ENCODE data around the gene TIGAR. TPM values are rescaled to one million over a fixed set of nuclear protein-coding genes. Genes with fewer than 3 reads are reported as not detected.
A peak's percentile ranks its signal among the peaks of the same experiment; 100 is the strongest.

Gene TIGAR
- total RNA-seq, 1 donor from 2014 or later, result 14.0 TPM

- no peak for DNase-seq (ENCODE audit: low read depth in 2 of 2)
Observed at GRCh38 chr12:4303750-4304149, 17.3 kb upstream of the TIGAR start.

DNA sequence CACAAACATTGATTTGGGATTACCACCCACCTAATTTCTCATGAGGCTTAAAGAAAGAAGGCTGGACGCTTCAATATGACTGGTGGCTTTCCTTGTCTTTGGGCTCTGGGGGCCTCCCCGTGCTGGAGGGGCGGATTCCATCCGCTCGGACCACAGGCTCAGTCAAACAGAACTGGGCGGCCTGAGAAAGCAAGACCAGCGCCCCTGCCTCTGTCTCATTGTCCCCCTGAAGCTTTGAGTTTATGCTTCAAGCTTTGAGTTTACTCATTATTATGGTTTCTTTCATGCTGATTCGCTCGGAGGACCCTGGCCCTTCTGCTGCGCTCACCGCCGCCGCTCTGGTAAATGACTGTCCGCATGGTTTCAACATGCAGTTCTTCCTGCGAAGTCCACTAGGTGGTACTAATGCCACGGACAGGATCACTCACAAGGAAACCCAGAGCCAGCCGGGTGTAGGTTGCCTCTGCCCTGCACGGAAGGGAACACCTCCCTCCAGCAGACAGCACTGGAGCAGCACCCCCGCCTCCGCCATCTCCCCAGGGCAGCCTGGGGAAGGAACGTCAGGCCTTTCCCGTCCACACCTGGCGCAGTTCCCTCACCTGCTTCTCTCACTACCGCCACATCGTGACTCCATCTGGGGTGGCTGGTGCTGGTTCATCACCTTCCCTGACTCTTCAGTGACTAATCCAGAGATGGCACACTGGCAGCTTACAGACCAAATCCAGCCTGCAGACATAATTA lies 13.2 kb upstream of the TIGAR start:
- peak; percentile 65 to 81 for DNase-seq (ENCODE audit: low read depth in 2 of 2)

- no peak for DNase-seq (ENCODE audit: low read depth in 2 of 2)
Observed at GRCh38 chr12:4308334-4308950, 12.6 kb upstream of the TIGAR start.

GRCh38 chr12:4311776-4312175 lies 9.2 kb upstream of the TIGAR start:
- no peak for DNase-seq (ENCODE audit: low read depth in 2 of 2)

- no peak for DNase-seq (ENCODE audit: low read depth in 2 of 2)
Observed at GRCh38 chr12:4312251-4312650, 8.8 kb upstream of the TIGAR start.

- DNase-seq (ENCODE audit: low read depth in 2 of 2), result no peak
Observed at GRCh38 chr12:4320497-4320852, 538 bp upstream of the TIGAR start.

DNA sequence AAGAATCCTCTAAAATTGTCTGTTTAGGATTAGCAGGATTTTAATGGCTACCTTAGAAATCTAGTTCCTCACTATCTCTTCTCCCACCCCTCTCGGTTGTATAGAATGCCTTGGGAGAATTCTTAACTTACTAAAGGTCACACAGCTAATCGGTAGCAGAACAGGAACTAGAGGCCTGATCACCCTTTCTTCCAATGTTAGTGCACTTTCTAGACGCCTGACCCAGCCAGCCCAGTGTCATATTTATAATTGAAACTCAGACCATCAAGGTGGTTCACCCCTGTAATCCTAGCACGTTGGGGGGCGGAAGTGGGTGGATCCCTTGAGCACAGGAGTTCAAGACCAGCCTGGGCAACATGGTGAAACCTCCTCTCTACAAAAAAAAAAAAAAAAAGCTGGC lies 1.7 kb downstream of the TIGAR start:
- no peak for DNase-seq (ENCODE audit: low read depth in 2 of 2)

GRCh38 chr12:4323396-4323795 lies 2.4 kb downstream of the TIGAR start:
- DNase-seq (ENCODE audit: low read depth in 2 of 2), result no peak

- no peak for DNase-seq (ENCODE audit: low read depth in 2 of 2)
Observed at GRCh38 chr12:4324366-4324765, 3.4 kb downstream of the TIGAR start.

GRCh38 chr12:4325966-4326365 lies 5.0 kb downstream of the TIGAR start:
- no peak for DNase-seq (ENCODE audit: low read depth in 2 of 2)

- no peak for DNase-seq (ENCODE audit: low read depth in 2 of 2)
Observed at GRCh38 chr12:4327293-4327692, 6.3 kb downstream of the TIGAR start.

DNA sequence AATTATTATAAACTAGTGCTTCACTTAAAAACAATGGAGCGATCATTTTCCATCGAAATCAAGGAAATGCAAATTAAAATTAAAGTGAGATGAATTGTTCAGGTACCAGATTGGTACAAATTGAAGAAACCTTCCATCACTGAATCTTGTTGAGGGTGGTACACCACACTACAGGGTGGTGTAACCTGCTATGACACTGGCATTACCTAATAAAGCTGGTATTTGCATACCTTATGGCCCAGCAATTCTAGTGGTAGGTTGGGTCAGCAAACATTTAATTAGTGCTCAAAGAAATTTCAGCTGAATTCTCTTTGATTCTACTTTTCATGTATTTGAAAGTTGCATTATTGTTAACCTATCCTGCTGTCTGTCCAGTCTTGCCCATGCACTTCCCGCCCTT lies 9.2 kb downstream of the TIGAR start:
- DNase-seq (ENCODE audit: low read depth in 2 of 2), result no peak

DNA sequence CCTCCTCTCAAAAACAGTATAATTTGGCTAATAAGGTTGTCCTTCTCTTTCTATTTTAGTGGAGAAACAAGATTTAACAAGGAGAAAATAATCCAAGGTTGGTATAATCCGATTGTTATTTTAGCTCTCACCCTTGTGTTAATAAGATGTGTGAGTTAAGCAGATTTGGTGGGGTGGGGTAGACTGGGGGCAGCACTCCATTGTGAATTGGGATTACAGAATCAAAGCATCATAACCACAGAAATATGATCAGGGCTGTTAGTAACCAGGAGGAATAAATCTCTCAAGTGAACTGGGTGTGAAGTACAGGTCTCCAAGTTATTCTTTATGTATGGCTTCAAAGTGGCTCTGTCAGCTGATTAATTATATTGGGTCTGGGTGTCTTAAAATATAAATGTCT lies 10.2 kb downstream of the TIGAR start:
- no peak for DNase-seq (ENCODE audit: low read depth in 2 of 2)

- DNase-seq (ENCODE audit: low read depth in 2 of 2), result no peak
Observed at GRCh38 chr12:4331842-4332241, 10.8 kb downstream of the TIGAR start.

DNA sequence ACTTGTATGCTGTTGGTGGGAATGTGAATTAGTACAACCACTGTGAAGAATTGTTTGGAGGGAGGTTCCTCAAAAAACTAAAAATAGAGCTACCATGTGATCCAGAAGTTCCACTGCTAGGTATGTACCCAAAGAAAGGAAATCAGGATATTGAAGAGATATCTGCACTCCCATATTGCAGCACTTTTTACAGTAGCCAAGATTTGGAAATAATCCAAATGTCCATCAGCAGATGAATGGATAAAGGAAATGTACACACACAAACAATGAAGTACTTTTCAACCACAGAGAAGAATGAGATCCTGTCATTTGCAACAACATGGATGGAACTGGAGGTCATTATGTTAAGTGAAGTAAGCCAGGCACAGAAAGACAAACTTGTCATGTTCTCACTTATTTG lies 25.9 kb downstream of the TIGAR start:
- DNase-seq (ENCODE audit: low read depth in 2 of 2), result peak; percentile 71 to 82

DNA sequence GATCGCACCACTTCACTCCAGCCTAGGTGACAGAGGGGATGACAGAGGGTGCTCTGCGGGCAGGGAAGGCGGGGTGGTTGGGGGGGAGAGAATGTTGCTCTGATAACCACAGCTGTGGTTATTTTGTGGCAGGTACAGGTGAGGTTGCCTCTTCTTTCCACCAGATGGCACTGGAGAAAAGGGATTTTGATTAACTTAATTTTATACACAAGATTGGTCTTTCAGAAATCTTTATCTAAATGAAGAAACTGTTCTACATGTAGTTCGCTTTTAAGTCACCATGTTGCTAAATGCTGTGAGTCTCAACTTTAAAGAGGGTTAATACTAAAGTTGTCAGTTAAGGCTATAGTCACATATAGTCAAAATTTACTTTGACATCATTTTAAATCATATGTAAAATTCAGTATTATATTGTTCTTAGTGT lies 32.8 kb downstream of the TIGAR start:
- peak in 1 of 2 donors; percentile 17 for DNase-seq (ENCODE audit: low read depth in 2 of 2)

DNA sequence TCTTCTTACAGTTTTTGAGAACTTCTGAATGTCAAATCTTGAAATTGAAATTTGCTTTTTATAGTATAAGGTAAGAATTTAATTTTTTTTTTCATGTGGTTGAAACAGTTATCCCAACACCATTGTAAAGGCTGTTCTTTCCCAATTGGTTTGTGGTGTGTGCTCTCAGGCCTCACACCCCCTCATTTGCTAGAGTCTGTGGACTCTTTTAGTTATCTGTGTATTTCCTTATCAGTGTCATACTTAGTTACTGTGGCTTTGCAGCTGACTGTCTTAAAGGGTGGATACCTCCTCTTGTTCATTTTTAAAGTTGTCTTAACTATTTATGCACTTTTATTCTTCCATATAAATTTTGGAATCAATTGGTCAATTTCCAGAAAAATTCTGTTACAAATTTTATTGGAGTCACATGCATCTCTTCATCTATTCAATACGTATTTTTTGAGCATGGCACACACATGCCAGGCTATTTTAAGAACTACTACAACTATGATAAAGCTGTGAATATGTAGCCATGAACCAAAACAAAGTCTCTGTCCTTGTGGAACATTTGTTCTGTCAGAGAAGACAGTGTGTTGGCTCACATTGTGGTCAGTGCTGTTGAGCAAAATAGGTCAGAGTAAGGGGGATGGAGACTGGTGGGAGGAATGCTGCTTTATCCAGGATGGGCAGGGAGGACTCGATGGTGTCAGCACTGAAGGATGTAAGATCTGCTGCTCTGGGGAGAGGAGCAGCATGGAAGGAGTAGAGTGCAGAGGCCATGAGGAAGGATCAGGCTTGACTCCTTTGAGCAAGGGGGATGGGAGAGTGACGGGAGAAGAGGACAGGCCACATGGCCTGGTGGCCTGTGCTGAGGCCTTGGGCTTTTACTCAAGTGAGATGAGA lies 34.4 kb downstream of the TIGAR start:
- DNase-seq (ENCODE audit: low read depth in 2 of 2), result no peak

GRCh38 chr12:4356041-4356327 lies 35.0 kb downstream of the TIGAR start:
- DNase-seq (ENCODE audit: low read depth in 2 of 2), result peak in 1 of 2 donors; percentile 21

GRCh38 chr12:4366090-4366489 lies 45.1 kb downstream of the TIGAR start:
- DNase-seq (ENCODE audit: low read depth in 2 of 2), result no peak

GRCh38 chr12:4369548-4369947 lies 48.5 kb downstream of the TIGAR start:
- no peak for DNase-seq (ENCODE audit: low read depth in 2 of 2)

DNA sequence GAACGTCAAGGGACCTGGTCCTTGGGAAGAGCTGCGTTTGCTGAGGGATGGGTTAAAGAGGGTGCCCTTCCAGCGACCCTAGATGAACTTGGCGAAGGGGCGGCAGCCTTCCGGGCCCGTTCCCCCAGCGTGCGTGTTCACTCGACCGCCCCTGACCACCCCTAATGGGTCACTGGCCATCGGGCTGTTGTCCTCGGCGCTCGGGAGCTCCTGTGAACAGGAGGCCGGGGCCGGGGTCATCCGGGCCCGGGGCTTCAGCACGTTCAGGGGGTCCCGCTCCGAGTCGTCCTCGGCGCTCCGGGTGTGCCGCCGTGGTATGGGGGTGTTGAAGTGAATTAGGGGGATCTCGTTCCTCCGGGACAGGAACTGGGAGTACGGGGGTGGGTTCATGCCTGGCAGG lies 49.3 kb downstream of the TIGAR start:
- no peak for DNase-seq (ENCODE audit: low read depth in 2 of 2)

GRCh38 chr12:4372653-4373052 lies 51.6 kb downstream of the TIGAR start:
- no peak for DNase-seq (ENCODE audit: low read depth in 2 of 2)

DNA sequence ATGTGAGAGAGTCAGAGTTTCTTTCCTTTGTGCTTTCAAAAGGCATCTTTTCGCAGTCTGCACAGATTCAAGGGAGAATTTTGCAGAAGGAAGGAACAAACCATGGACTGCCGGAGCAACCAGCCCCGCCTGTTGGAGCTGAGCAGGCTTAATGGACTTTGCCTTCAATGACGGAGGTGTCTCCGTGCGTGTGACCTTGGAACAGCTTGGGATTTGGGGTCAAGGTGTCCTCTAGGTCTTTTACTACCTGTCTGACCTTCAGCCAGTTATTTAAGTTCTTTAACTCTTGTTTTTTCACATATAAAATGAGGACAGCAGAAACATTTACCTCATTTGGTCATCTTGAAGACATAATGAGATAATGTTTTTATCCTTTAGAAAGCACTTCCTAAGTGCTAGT lies 54.4 kb downstream of the TIGAR start:
- DNase-seq (ENCODE audit: low read depth in 2 of 2), result no peak

Measured in dermis microvascular lymphatic vessel endothelial cell (primary cell).